ENCODE results near the gene ZG16. TPM values are rescaled to one million over a fixed set of nuclear protein-coding genes. Genes with fewer than 3 reads are reported as not detected.

The ZG16 gene
- total RNA-seq, 1 experiment from 2014 or later = not detected

GRCh38 chr16:29747947-29748759 is 29.9 kb upstream of the ZG16 start (continued):
- TF ChIP-seq FOXP4 (CRISPR knock-in tag; IDR thresholded peaks at IDR 0.05) (no peak), ESRRA (CRISPR knock-in tag; IDR thresholded peaks at IDR 0.05; ENCODE audit: borderline replicate concordance) (no peak), TP53 (CRISPR knock-in tag; IDR thresholded peaks at IDR 0.05) (0 out of 2 replicates have a peak, but pooled peaks have one; percentile 42), CREM (CRISPR knock-in tag; IDR thresholded peaks at IDR 0.05) (no peak), ZNF317 (CRISPR knock-in tag; IDR thresholded peaks at IDR 0.05; ENCODE audit: borderline replicate concordance, low read depth) (no peak), EMX1 (CRISPR knock-in tag; IDR thresholded peaks at IDR 0.05) (0 out of 2 replicates have a peak, but pooled peaks have one; percentile 26), ZNF671 (CRISPR knock-in tag; IDR thresholded peaks at IDR 0.05) (no peak), NR1H2 (CRISPR knock-in tag; IDR thresholded peaks at IDR 0.05) (no peak), ZMAT4 (CRISPR knock-in tag; IDR thresholded peaks at IDR 0.05) (no peak), NR3C1 (CRISPR knock-in tag; conservative IDR thresholded peaks at IDR 0.05; ENCODE audit: low read depth) (no peak), ZNF396 (CRISPR knock-in tag; IDR thresholded peaks at IDR 0.05; ENCODE audit: borderline replicate concordance) (no peak), ZNF416 (CRISPR knock-in tag; IDR thresholded peaks at IDR 0.05) (no peak), MYBL2 (CRISPR knock-in tag; IDR thresholded peaks at IDR 0.05) (no peak), ATF1 (CRISPR knock-in tag; IDR thresholded peaks at IDR 0.05) (no peak), CDX4 (CRISPR knock-in tag; IDR thresholded peaks at IDR 0.05; ENCODE audit: borderline replicate concordance) (no peak), FOXP1 (CRISPR knock-in tag; IDR thresholded peaks at IDR 0.05; ENCODE audit: borderline replicate concordance) (peak; percentile 44; the same call in 1 of the 2 replicates), ELF4 (CRISPR knock-in tag; IDR thresholded peaks at IDR 0.05; ENCODE audit: low read depth) (no peak), ZNF232 (CRISPR knock-in tag; IDR thresholded peaks at IDR 0.05) (no peak), HMGA2 (CRISPR knock-in tag; IDR thresholded peaks at IDR 0.05) (no peak)
- TF ChIP-seq, protein P1, sequence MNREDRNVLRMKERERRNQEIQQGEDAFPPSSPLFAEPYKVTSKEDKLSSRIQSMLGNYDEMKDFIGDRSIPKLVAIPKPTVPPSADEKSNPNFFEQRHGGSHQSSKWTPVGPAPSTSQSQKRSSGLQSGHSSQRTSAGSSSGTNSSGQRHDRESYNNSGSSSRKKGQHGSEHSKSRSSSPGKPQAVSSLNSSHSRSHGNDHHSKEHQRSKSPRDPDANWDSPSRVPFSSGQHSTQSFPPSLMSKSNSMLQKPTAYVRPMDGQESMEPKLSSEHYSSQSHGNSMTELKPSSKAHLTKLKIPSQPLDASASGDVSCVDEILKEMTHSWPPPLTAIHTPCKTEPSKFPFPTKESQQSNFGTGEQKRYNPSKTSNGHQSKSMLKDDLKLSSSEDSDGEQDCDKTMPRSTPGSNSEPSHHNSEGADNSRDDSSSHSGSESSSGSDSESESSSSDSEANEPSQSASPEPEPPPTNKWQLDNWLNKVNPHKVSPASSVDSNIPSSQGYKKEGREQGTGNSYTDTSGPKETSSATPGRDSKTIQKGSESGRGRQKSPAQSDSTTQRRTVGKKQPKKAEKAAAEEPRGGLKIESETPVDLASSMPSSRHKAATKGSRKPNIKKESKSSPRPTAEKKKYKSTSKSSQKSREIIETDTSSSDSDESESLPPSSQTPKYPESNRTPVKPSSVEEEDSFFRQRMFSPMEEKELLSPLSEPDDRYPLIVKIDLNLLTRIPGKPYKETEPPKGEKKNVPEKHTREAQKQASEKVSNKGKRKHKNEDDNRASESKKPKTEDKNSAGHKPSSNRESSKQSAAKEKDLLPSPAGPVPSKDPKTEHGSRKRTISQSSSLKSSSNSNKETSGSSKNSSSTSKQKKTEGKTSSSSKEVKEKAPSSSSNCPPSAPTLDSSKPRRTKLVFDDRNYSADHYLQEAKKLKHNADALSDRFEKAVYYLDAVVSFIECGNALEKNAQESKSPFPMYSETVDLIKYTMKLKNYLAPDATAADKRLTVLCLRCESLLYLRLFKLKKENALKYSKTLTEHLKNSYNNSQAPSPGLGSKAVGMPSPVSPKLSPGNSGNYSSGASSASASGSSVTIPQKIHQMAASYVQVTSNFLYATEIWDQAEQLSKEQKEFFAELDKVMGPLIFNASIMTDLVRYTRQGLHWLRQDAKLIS (CRISPR knock-in tag; IDR thresholded peaks at IDR 0.05; ENCODE audit: borderline replicate concordance) = no peak
- TF ChIP-seq, protein P2, sequence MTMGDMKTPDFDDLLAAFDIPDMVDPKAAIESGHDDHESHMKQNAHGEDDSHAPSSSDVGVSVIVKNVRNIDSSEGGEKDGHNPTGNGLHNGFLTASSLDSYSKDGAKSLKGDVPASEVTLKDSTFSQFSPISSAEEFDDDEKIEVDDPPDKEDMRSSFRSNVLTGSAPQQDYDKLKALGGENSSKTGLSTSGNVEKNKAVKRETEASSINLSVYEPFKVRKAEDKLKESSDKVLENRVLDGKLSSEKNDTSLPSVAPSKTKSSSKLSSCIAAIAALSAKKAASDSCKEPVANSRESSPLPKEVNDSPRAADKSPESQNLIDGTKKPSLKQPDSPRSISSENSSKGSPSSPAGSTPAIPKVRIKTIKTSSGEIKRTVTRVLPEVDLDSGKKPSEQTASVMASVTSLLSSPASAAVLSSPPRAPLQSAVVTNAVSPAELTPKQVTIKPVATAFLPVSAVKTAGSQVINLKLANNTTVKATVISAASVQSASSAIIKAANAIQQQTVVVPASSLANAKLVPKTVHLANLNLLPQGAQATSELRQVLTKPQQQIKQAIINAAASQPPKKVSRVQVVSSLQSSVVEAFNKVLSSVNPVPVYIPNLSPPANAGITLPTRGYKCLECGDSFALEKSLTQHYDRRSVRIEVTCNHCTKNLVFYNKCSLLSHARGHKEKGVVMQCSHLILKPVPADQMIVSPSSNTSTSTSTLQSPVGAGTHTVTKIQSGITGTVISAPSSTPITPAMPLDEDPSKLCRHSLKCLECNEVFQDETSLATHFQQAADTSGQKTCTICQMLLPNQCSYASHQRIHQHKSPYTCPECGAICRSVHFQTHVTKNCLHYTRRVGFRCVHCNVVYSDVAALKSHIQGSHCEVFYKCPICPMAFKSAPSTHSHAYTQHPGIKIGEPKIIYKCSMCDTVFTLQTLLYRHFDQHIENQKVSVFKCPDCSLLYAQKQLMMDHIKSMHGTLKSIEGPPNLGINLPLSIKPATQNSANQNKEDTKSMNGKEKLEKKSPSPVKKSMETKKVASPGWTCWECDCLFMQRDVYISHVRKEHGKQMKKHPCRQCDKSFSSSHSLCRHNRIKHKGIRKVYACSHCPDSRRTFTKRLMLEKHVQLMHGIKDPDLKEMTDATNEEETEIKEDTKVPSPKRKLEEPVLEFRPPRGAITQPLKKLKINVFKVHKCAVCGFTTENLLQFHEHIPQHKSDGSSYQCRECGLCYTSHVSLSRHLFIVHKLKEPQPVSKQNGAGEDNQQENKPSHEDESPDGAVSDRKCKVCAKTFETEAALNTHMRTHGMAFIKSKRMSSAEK (CRISPR knock-in tag; IDR thresholded peaks at IDR 0.05; ENCODE audit: borderline replicate concordance) = no peak
- TF ChIP-seq, protein P3, sequence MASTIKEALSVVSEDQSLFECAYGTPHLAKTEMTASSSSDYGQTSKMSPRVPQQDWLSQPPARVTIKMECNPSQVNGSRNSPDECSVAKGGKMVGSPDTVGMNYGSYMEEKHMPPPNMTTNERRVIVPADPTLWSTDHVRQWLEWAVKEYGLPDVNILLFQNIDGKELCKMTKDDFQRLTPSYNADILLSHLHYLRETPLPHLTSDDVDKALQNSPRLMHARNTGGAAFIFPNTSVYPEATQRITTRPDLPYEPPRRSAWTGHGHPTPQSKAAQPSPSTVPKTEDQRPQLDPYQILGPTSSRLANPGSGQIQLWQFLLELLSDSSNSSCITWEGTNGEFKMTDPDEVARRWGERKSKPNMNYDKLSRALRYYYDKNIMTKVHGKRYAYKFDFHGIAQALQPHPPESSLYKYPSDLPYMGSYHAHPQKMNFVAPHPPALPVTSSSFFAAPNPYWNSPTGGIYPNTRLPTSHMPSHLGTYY (CRISPR knock-in tag; IDR thresholded peaks at IDR 0.05) = no peak
- TF ChIP-seq, protein P4, sequence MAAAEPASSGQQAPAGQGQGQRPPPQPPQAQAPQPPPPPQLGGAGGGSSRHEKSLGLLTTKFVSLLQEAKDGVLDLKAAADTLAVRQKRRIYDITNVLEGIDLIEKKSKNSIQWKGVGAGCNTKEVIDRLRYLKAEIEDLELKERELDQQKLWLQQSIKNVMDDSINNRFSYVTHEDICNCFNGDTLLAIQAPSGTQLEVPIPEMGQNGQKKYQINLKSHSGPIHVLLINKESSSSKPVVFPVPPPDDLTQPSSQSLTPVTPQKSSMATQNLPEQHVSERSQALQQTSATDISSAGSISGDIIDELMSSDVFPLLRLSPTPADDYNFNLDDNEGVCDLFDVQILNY (CRISPR knock-in tag; IDR thresholded peaks at IDR 0.05) = no peak

Data from WTC11 (cell line).